Bronchial smooth muscle cell (primary cell): ENCODE results near the gene PTF1A. TPM values are rescaled to one million over a fixed set of nuclear protein-coding genes. Genes with fewer than 3 reads are reported as not detected.

Source experiments
- total RNA-seq: library from RNA; depleted of rRNA; stranded (reverse); fragments of >200 nt; gene quantifications from 2 replicates; pipeline ENCODE4 v1.2.1, GENCODE V29; 2014

PTF1A gene, protein sequence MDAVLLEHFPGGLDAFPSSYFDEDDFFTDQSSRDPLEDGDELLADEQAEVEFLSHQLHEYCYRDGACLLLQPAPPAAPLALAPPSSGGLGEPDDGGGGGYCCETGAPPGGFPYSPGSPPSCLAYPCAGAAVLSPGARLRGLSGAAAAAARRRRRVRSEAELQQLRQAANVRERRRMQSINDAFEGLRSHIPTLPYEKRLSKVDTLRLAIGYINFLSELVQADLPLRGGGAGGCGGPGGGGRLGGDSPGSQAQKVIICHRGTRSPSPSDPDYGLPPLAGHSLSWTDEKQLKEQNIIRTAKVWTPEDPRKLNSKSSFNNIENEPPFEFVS
- total RNA-seq, result not detected in 2 replicates

DNA sequence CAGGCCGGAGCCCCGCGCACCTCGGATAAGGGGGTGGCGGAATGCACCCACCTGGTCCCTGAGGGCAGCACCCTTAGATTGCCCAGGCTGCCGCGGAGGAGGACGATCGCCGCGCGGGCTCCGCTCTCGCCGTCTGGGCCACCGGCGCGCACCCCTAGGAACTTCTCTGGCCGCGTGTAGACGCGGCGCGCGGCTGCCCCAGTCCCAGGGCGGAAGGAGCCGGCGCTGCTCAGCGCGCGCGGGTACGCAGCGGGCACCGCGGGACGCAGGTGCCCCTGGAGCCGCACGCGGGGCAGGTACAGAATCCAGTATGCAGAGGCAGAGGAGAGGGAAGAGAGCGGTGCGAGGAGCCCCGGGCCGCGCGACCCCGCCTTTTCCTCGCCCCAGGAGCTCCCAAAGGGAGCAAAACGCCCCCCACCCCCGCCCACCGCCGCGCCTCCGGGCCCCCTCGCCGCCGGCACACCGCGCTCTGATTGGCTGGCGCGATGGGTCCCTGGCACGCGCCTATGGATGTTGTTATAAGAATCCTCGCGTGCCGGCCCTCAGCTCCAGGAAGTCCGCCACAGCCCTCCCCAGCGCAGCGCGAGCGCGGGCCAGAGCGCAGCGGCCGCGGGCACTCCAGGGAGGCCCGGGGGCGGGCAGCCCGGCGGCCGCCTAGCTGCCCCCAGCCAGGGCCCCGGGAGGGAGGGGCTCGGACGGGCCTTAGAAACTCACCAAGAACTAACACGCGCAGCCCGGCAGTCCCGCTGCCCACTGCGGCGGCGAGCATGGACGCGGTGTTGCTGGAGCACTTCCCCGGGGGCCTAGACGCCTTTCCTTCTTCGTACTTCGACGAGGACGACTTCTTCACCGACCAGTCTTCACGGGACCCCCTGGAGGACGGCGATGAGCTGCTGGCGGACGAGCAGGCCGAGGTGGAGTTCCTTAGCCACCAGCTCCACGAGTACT is at the start of gene PTF1A:
Gene PTF1A, plus strand, starts transcription at position 549 of the 948 bp plus-strand sequence. Its CDS starts 219 bp downstream, at position 768.

Other genes starting within 250 kb of the PTF1A start
- gene MSRB2, start 96.7 kb upstream of the PTF1A start, total RNA-seq, result 15.6 and 18.5 TPM in 2 replicates
- under 0.01 TPM in 1 of 2 replicates, not detected in the other for gene C10orf67, start 152.5 kb downstream of the PTF1A start, total RNA-seq
- gene OTUD1, start 246.8 kb downstream of the PTF1A start, total RNA-seq, result 2.7 and 4.6 TPM in 2 replicates